NCI-H1694 treated with DMSO at 0.1 percent for 48 hours (cell line): Measurements from ENCODE around the gene FERMT2.
A peak's percentile ranks its signal among the peaks of the same experiment; 100 is the strongest.
"Not testable (repeated sequence)": the region's sequence is repeated elsewhere in the genome, so short reads cannot be mapped to it uniquely, and the experiment has no call there.

Experiments used
- DNase-seq: peaks from one replicate; lab custom pipeline; 2025; lab: John Stamatoyannopoulos, UW

Gene FERMT2

DNA sequence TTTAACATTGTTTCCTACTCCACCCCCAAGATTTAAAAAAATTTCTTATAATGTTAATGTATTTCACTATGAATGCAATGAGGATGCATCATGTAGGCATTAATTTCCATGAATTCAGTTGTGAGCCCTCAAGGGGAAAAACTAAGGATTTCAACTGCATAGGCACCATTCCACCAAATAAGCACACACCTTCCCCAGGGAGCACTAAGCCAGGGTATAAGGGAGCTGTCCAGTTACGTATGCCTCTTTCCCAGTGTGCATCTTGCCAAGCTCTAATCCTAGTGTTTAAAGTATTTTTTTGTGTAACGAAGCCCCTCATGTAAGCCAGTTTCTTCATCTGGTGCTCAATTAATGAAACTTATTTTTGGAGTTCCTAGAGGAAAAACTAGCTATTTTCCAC lies 6.6 kb downstream of the FERMT2 start:
- DNase-seq, result no peak

DNA sequence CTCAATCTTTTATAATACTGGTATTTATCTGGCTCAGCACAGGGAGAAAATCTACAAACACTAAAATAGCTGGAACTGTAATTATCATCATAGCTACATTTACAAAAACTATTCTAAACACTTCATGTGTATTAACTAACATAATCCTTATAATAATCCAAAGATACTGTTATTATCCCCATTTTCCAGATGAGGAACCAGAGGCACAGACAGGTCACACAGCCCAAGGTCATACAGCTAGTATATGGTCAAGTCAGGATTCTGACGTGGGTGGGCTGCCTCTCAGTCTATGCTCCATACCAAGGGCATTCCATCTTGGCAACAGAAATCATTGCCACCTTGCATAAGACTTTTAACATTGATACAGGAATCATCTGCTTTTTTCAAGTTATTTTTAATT lies 11.4 kb downstream of the FERMT2 start:
- DNase-seq, result no peak

DNA sequence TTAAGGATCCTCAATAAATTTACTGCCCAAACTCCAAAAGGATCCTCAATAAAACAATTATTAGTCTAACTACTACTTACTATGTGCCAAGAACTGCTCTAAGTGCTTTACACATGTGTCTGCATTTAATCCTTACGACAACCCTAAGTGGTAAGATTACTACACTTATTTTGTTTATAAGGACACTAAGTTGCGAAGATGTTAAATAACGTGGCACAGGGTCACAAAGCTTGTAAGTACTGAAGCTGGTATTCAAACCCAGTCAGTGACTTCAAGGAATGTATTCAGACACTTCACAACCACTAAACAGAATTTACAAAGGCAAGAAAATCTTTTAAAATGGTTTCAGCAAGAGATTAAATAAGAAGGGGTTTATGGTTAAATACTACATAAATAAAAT lies 13.0 kb downstream of the FERMT2 start:
- DNase-seq, result no peak

DNA sequence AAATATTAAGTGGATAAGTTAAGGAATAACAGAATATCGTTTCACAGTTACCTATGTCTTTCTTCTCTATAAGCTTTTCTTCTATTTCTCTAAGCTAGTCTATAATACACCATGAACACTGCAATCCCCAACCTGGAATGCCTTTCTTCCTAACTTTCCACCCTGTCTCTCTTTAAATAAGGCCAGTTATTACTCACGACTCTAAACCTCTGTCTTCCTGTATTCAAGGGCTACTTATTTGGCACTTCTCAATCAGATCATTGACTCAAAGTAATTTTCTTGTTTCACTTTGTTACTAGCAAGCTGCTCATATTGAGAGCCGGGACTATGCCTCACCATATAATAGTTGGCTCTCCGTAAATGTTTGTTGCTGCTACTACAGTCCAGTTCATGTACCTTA lies 13.5 kb downstream of the FERMT2 start:
- no peak for DNase-seq

DNA sequence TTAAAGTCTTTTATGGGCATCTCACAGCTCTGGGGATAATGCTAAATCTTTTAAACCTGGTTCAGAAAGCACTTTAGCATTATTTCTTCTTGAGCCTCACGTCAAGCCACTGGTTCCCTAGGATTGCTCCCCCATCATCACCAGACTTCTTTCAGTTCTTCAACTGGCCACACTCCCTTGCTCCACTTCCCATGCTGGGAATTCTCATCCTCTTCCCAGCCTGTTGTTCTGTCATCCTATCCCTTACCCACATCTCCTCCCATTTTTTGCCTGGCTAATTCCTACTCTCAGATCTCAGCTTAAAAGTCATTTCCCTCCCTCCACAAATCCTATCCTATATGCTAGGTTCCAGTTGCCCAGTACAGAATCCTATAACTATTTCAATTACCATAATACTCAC lies 14.4 kb downstream of the FERMT2 start:
- DNase-seq, result no peak

DNA sequence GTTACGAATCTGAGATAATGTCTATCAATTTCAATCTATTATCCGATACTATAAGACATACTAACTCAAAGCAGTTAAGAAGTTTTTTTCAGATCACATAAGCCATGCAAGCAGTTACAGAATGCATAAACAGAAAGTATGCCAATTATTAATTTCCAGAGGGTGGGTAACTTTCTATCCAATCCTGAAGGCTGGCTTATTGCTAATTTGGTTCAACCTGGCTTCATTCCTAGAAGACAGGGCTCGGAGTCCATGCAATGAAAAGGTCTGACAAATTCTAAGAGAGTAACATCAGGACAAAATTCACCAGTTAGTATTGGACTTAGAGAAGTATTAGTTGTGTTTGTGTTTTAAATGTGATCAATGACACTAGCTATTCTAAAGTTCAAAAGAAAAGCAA lies 15.0 kb downstream of the FERMT2 start:
- no peak for DNase-seq

DNA sequence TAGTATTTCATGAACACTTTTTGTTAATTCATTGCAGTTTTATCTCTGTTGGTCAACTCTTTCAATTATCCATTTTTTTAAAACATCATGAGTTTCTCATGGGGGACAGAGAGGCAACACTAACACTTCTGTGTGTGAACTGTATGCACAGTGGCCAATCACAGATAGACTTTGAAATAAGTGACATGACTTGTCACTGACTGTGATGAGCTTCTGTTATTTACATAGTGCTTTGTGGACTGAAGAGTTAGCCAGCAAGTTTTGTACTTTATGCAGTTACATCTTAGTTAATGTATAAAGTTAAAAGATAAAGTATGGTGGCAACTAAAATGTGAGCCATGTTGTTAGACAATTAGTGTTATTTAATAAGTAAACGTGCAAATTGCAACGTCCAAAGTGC lies 16.1 kb downstream of the FERMT2 start:
- DNase-seq, result no peak

DNA sequence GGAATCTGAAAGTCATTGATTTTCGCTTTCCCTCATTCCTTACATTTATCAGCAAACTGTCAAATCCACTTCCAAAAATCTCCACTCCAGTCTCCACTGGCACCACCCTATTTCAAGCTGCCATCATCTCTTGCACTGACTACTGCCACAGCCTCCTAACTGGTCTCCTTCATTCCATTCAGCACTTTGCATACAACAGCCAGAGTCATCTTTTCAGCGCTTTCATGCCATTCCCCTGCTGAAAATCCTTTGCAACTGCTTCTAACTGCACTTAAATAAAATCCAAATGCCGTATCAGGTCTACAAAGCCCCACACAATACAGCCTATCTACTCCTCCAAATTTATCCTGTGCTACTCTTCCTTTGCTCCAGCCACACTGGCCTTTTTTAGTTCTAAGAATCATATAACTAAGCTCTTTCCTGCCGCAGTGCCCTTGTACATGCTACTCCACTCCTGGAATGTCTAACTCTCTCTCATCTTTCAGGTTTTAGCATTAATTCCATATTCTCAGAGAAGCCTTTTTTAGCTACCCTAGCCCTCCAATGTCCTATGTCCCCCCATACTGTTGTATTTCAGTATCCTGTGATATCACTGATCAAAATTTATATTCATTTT lies 21.6 kb downstream of the FERMT2 start:
- no peak for DNase-seq

DNA sequence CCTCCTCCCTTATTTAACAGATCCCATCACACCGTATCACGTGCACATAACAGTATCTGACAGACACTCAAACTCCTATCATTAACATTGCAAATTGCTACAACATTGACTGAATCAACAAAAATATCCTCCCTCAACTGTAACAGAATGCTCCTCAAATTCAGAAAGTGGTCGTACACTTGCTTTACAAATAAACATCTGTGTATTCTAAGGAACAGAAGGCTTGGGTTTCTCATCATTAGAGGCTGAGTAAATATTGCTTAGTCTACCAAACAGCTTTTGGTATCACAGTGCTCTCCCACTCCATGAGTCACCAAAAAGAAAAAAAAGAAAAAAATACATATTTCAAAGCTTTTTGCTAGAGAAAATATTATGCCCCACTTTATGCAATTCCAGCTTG lies 23.9 kb downstream of the FERMT2 start:
- DNase-seq, result peak; percentile 69

DNA sequence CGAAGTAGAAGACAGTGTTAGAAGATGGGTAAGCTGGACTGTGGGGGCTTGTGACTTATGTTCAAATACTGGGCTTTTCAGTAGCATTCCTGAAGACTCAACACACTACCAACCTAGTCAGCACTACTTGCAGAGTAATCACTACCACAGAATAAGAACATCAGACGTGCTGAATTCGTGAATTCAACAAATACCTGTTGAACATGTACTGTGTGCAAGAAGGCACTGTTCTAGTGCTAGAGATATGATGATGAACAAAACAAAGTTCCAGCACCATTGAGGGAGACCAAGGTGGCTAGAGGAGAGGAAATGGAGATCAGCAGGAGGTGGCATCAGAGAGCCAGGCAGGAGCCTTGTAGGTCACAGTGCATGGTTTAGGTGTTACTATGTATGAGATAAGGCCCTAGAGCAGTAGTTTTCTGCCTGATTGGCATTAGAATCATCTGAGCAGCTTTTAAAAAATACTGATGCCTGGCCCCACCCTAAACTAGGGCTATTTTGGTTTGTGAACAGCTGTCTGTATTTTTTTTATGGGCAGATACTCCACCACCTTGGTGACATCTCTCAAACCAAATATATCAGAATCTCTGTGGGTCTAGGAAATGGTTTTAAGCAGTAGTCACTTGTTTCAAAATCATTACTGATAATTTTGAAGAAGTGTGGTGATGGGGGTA lies 26.8 kb downstream of the FERMT2 start:
- no peak for DNase-seq

DNA sequence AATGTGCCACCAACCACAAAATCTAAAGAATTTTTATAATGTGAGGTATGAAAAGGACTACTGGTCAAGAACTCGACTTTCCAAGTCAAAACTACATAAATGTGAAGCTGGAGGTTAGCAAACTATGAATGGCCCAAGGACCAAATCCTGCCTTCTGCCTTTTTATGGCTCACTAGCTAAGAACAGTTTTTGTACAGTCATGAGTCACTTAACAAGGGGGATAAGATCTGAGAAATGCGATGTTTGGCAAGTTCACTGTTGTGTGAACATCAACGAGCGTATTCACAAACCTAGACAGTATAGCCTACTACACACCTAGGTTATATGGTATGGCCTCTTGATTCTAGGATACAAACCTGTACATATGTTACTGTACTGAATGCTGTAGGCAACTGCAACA lies 28.2 kb downstream of the FERMT2 start:
- no peak for DNase-seq

DNA sequence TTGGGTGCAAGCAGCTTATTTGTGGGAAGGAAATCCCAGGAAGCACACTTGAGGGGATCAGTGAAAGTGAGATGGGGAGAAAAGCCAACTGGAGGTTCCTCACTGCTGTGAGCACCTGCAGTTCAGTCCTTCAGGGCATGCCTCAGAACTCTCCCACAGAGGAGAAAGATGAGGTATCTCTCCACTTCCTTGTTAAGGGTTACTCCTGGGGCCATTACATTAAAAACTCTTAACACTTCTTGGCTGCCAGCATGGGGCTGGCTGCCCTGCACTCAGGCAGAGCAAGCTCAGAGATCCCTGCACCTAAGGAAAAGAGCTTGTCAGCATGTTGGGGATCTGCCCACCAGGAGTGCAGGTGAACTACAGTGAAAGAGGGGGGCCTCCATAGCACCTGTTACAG lies 28.8 kb downstream of the FERMT2 start:
- no peak for DNase-seq

DNA sequence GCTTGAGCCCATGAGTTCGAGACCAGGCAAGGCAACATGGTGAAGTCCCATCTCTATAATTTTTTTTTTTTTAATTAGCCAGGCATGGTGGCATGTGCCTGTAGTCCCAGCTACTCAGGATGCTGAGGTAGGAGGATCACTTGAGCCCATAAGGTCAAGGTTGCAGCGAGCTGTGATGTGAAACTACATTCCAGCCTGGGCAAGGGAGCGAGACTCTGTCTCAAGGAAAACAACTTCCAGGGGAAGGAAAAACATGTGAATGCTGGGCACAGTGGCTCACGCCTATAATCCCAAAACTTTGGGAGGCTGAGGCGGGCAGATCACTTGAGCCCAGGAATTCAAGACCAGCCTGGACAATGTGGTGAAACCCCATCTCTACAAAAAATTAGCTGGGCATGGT lies 30.4 kb downstream of the FERMT2 start:
- not testable (repeated sequence) for DNase-seq

DNA sequence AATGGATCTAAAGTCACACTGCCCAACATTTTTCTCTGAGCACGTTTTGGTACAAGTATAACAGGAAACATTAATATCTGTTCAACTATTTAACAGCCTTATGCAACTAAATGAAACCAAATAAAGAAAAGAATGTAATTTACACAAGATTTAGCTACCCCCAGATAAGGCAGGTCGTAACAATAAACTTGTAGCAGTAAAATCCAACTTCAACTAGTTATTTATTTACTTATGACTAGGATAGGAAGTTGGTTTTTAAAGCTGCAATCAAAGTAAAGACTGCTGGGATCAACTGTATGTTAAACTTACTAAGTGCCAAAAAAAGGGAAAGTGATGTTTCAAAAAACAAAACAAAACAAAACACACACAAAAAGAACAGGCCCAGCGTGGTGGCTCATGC lies 30.9 kb downstream of the FERMT2 start:
- no peak for DNase-seq

DNA sequence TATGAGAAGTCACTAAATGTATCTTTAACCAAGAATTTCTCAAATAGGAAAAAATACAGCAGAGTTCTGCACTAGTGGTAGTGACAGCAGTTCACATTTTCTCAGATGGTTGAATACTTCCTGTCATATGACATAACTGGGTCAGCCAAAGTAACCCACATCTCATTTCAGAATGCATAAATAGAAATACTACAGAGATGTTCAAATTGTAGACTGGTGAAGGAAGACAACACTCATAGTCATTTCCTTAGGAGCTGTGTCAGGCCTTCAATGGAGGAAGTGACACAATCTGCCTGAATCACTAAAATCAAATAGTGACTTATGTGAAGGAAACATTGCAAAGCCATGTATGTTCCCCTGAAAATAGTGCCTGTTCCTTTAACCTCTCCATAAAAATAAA lies 32.4 kb downstream of the FERMT2 start:
- DNase-seq, result no peak

DNA sequence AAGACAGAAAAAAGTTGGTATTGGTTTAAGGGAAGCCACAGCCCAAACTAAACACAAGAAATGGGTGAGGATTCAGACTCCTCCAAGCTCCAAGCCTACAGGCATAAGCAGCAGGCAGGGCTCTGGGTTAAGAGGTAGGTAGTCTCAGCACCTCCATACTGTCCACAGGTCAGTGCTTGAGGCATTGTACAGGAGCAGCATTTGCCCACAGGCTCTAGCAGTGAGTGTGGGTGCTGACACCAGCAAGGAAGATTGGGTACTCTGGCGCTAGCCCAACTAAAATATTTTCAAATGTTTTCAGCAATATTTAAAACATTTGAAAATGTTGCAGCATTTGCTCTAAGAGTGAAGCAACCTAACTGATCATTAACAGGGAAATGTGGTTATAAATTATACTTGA lies 33.1 kb downstream of the FERMT2 start:
- DNase-seq, result no peak

DNA sequence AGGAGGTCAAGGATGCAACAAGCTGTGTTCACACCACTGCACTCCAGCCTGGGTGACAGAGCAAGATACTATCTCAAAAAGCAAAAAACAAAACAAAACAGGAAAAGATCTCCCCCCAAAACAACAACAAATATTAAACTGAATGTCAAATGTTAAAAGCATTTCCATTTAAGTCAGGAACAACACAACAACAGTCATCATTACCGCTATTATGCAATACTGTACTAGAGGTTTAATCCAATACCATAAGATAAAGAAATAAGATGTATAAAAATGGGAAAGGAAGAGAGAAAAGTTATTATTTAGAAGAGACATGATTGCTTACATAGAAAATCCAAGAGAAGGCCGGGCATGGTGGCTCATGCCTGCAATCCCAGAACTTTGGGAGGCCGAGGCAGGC lies 36.6 kb downstream of the FERMT2 start:
- no peak for DNase-seq

DNA sequence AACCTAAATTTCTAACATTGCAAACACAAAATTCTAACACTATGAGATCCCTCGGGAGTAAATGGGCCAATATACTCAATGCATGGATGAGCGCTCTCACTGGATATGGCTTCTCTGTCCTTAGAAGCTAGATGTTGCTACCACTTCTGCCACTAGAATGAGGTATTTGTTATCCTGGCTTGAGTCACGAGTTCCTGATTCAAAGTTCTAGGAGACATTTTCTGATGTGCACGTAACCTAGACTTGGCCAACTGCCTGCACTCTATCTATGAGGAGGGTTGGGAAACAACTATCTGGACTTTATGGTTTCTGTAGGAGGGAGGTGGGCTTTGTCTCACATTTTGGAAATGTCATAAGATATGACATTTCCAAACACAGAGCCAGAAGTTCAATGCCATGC lies 37.6 kb downstream of the FERMT2 start:
- DNase-seq, result no peak

DNA sequence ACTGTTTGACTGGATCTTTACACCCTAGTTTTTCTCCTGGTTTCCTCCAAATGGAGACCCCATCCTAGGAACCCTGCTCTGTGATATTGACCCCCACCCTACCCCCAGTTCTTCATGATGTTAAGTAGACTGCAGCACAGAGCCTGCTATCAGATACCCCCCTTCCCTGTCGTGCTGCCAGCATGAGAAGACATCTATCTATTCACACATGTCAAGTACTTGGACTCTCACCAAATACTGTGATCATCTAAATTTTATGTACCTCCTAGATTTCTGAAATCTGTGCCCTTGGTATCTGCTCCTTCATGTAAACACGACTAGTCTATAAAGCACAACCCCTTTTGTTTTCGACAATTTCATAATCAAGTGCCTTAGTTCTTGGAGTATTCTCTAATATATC lies 38.9 kb downstream of the FERMT2 start:
- DNase-seq, result peak; percentile 14

DNA sequence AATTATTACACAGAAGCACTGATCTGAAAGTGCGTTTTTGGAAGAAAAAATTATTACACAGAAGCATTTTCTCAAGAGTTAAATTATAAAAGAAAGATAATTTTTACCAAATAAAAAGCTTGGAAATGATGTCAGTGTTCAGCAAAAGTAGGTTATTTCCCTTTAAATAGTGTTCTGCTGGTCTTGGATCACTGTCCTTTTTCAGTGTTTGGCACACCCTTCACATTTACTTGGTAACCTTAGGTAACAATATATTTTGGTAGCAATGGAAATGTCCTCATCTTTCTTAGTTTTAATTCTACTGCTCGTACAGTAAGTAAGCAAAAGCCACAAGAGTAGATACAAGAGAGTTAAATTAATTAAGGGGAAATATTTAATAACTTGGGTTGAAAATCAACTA lies 40.3 kb downstream of the FERMT2 start:
- DNase-seq, result no peak

DNA sequence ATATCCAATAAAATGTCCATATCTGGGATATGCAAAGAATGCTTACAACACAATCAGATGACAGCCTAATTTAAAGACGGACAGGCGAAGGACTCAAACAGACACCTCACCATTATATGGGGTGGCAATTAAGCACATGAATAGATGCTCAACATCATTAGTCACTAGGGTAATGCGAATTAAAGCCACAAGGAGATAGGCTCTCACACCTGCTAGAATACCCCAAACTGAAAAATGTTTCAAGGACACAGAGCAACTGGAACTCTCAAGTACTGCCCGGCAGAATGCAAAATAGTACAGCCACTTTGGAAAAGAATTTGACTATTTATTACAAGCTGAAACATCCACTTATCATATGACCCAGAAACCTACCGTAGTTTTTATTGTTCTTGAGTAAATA lies 42.9 kb downstream of the FERMT2 start:
- DNase-seq, result no peak

DNA sequence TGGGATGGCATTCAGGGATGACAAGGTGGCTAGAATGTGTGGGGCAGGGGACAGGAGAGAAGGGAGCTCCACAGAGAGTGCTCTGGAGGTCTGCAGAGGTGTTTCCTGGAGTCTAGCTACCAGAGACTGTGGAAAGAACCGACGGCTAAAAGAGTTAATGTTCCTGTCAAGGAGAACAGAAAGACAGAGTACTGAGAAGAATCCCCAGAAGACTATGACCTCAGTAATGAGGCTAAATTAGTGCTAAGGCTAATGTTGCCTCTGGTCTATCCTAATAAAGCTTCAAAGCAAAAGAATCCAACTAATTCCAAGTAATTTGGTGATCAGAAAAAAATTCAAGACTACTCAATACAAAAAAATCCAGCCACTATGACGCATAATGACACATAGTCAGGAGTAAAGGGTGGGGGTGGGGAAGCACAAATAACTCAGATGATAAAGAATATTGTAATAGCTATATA lies 44.7 kb downstream of the FERMT2 start:
- DNase-seq, result no peak

DNA sequence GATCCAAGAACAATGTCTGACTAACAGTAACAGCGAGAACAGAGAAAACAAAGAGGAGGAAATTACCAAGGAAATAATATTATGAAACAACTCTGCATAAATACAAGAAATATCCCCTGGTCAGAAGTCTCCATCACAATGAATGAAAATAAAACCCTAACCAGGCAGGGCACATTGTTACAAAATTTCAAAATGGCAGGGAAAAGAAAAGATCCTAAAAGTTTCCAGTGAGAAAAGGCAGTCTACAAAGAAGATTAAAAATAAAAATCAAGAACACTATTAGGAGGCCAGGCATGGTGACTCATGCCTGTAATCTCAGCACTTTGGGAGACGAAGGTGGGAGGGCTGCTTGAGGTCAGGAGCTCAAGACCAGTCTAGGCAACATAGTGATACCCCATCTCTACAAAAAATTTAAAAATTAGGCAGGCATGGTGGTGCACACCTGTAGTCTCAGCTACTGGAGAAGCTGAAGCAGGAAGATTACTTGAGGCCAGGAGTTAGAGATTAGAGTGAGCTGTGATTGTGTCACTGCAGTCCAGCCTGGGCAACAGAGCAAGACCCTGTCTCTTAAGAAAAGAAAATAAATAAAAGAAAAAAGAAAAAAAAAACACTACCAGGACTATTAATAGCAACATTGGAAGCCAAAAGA lies 47.8 kb downstream of the FERMT2 start:
- no peak for DNase-seq
